Colonic mucosa (tissue), 4 donors: ENCODE data around the gene SLC25A20. TPM values are rescaled to one million over a fixed set of nuclear protein-coding genes. Genes with fewer than 3 reads are reported as not detected.

Experiments
- DNase-seq: peaks from one replicate; pipeline ENCODE4 v3.0.0-alpha.2; 2020
- H3K27ac ChIP-seq: fragments of 200-600 bp; one replicate; pipeline ENCODE4 v1.8.0; 2021
- H3K27me3 ChIP-seq: fragments of 200-600 bp; one replicate; pipeline ENCODE4 v1.8.0; 2021
- H3K36me3 ChIP-seq: fragments of 200-600 bp; one replicate; pipeline ENCODE4 v1.8.0; 2021
- H3K4me1 ChIP-seq: fragments of 200-600 bp; one replicate; pipeline ENCODE4 v1.8.0; 2021; ENCODE audit warnings: mild to moderate bottlenecking
- H3K4me3 ChIP-seq: fragments of 200-600 bp; one replicate; pipeline ENCODE4 v1.8.0; 2021
- H3K9ac ChIP-seq, 2 donors: one replicate each; pipeline ENCODE4 v1.7.0; 2013; ENCODE audit warnings: control low read depth in 2 of 2, low read depth in 2 of 2, low read length in 2 of 2
- H3K9me3 ChIP-seq: fragments of 200-600 bp; one replicate; pipeline ENCODE4 v1.8.0; 2021
- CTCF ChIP-seq: fragments of 200-600 bp; IDR thresholded peaks from one replicate; pipeline ENCODE4 v1.8.0; 2022; ENCODE audit warnings: antibody characterized with exemption, mild to moderate bottlenecking
- intact Hi-C: fragments of 100-400 bp; cut with DNase I; formaldehyde crosslinking; loops from one replicate; pipeline ENCODE4 v1.14.1; 2022
- total RNA-seq, 2 donors: library from RNA; stranded (reverse); fragmentation: NEBNext Ultra II Directional in 1 of 2; extraction: Animal tissue kit (Norgen Biotek cat#: 25700) in 1 of 2; gene quantifications; one replicate each; pipeline ENCODE4 v1.2.1, GENCODE V29; 2021
- donor health status: healthy.
- donor health status: DM: no; HTN: no; CAD: no.
- donor health status: DM: no; HTN: no; CAD: no.

SLC25A20 gene
- total RNA-seq, 2 donors from 2014 or later, result 28.6 to 31.5 TPM

GRCh38 chr3:48879994-48880377 is 18.7 kb downstream of the SLC25A20 start:
- DNase-seq, result no peak
- TF ChIP-seq CTCF, result no peak
- Histone ChIP-seq H3K9ac (no peak overlapping the region), H3K27ac (no peak overlapping the region), H3K9me3 (no peaks in the 10 kb centered on the region), H3K4me3 (no peak overlapping the region), H3K27me3 (no peaks in the 10 kb centered on the region), H3K36me3 (no peaks in the 10 kb centered on the region), H3K4me1 (no peaks in the 10 kb centered on the region)
- intact Hi-C loops, result no loop called here

- Histone ChIP-seq H3K4me1 (no peaks in the 10 kb centered on the region), H3K27me3 (no peaks in the 10 kb centered on the region), H3K9me3 (no peaks in the 10 kb centered on the region), H3K9ac (no peak overlapping the region), H3K27ac (no peak overlapping the region), H3K4me3 (no peak overlapping the region), H3K36me3 (no peaks in the 10 kb centered on the region)
- intact Hi-C loops, result no loop called here
- no peak for DNase-seq
- TF ChIP-seq CTCF, result no peak
Observed at GRCh38 chr3:48879307-48879993, 19.2 kb downstream of the SLC25A20 start.

GRCh38 chr3:48877671-48878070 is 21.0 kb downstream of the SLC25A20 start:
- no peak for TF ChIP-seq CTCF
- H3K4me1 ChIP-seq, result no peaks in the 10 kb centered on the region
- DNase-seq, result no peak
- no peaks in the 10 kb centered on the region for H3K36me3 ChIP-seq
- H3K27ac ChIP-seq, result no peak overlapping the region
- H3K4me3 ChIP-seq, result no peak overlapping the region
- H3K27me3 ChIP-seq, result no peaks in the 10 kb centered on the region
- intact Hi-C loops, result no loop called here
- H3K9me3 ChIP-seq, result no peaks in the 10 kb centered on the region
- H3K9ac ChIP-seq, result no peak overlapping the region

- Histone ChIP-seq H3K27ac (no peak overlapping the region), H3K36me3 (no peaks in the 10 kb centered on the region), H3K9ac (no peak overlapping the region), H3K27me3 (no peaks in the 10 kb centered on the region), H3K9me3 (no peaks in the 10 kb centered on the region), H3K4me3 (no peak overlapping the region), H3K4me1 (no peaks in the 10 kb centered on the region)
- TF ChIP-seq CTCF, result no peak
- DNase-seq, result no peak
- intact Hi-C loops, result no loop called here
Observed at GRCh38 chr3:48863122-48863521, 35.6 kb downstream of the SLC25A20 start.

- Histone ChIP-seq H3K27me3 (no peaks in the 10 kb centered on the region), H3K9ac (no peak overlapping the region), H3K4me1 (no peaks in the 10 kb centered on the region), H3K9me3 (no peaks in the 10 kb centered on the region), H3K36me3 (no peaks in the 10 kb centered on the region), H3K4me3 (no peak overlapping the region), H3K27ac (no peak overlapping the region)
- TF ChIP-seq CTCF, result no peak
- intact Hi-C loops, result no loop called here
- no peak for DNase-seq
Observed at GRCh38 chr3:48859206-48859605, 39.5 kb downstream of the SLC25A20 start.
